Chondrocyte (in vitro differentiated cells): ENCODE results near the gene ASCC3. TPM values are rescaled to one million over a fixed set of nuclear protein-coding genes. Genes with fewer than 3 reads are reported as not detected.

Experiments
- DNase-seq: peaks from one replicate; pipeline ENCODE4 v3.0.0; 2021; ENCODE audit warnings: mixed read lengths, low spot score
- H3K27ac Mint-ChIP-seq: one replicate; pipeline ENCODE4 v1.8.0; 2021; ENCODE audit warnings: mild to moderate bottlenecking, moderate library complexity, mixed read lengths; ENCODE audit not compliant: unreplicated experiment
- H3K27me3 Mint-ChIP-seq: 2 replicates; pipeline ENCODE4 v1.8.0; 2021; ENCODE audit warnings: low read depth, mixed read lengths
- H3K36me3 Mint-ChIP-seq: 2 replicates; pipeline ENCODE4 v1.8.0; 2021; ENCODE audit warnings: low read depth, mixed read lengths
- H3K4me1 Mint-ChIP-seq: 2 replicates; pipeline ENCODE4 v1.8.0; 2021; ENCODE audit warnings: low read depth, mild to moderate bottlenecking, mixed read lengths
- H3K4me3 Mint-ChIP-seq: one replicate; pipeline ENCODE4 v1.8.0; 2021; ENCODE audit warnings: mild to moderate bottlenecking, moderate library complexity, mixed read lengths; ENCODE audit not compliant: unreplicated experiment
- H3K9me3 Mint-ChIP-seq: 2 replicates; pipeline ENCODE4 v1.8.0; 2021; ENCODE audit warnings: low read depth, mixed read lengths
- total RNA-seq: library from RNA; stranded (reverse); gene quantifications from 3 replicates; pipeline ENCODE4 v1.2.1, GENCODE V29; 2021
- TF ChIP-seq, protein P1 (sequence below): fragments of 200-600 bp; sonication (generic); IDR thresholded peaks from 2 replicates; pipeline ENCODE4 v1.5.0; 2021; ENCODE audit warnings: antibody characterized with exemption, mild to moderate bottlenecking, moderate library complexity

ASCC3 gene
- total RNA-seq, 1 donor from 2014 or later = 54.3 TPM

DNA sequence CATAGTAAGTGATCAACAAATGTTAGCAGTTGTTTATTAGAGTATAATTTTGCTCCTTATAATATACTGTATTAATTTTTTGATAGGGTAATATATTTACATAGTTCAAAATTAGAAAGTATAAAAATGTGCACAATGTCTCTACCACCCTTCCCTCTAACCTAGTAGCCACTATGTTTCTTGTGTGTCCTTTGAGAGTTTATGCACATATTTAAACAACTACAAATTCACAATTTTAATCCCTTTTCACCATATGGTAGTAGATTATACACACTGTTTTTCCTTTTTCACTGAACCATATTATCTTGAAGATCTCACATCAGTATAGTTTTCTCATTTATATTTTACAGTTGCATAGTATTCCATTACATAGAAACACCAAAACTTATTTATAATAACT is 194.9 kb downstream of the ASCC3 start:
- H3K36me3 Mint-ChIP-seq = peaks cover 2% of the 10 kb centered on the region
- H3K27ac Mint-ChIP-seq = no peak overlapping the region
- H3K27me3 Mint-ChIP-seq = no peaks in the 10 kb centered on the region
- no peak for DNase-seq
- no peak overlapping the region for H3K4me3 Mint-ChIP-seq
- no peaks in the 10 kb centered on the region for H3K9me3 Mint-ChIP-seq
- H3K4me1 Mint-ChIP-seq = peaks cover 31% of the 10 kb centered on the region
- TF ChIP-seq, protein P1, sequence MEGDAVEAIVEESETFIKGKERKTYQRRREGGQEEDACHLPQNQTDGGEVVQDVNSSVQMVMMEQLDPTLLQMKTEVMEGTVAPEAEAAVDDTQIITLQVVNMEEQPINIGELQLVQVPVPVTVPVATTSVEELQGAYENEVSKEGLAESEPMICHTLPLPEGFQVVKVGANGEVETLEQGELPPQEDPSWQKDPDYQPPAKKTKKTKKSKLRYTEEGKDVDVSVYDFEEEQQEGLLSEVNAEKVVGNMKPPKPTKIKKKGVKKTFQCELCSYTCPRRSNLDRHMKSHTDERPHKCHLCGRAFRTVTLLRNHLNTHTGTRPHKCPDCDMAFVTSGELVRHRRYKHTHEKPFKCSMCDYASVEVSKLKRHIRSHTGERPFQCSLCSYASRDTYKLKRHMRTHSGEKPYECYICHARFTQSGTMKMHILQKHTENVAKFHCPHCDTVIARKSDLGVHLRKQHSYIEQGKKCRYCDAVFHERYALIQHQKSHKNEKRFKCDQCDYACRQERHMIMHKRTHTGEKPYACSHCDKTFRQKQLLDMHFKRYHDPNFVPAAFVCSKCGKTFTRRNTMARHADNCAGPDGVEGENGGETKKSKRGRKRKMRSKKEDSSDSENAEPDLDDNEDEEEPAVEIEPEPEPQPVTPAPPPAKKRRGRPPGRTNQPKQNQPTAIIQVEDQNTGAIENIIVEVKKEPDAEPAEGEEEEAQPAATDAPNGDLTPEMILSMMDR = no peak

DNA sequence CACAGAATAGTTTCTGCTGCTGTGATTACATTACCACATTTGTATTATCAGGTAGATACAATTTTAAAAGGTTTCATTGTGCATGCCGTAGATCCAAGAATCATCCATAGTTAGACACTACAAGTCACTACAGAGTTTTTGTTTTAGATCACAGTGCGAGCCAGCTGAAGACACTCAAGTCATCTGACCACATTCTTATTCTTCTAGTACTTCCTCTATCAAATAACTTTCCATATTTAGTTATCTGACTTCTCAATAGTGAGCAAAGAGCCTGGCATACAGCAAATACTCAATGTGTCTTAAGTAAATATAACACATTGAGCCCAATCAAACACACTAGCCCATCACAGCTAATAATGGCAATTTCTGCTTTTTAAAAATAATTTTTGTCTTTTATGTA is 195.4 kb downstream of the ASCC3 start:
- no peak overlapping the region for H3K4me3 Mint-ChIP-seq
- no peak for DNase-seq
- H3K9me3 Mint-ChIP-seq = no peaks in the 10 kb centered on the region
- H3K36me3 Mint-ChIP-seq = peaks cover 2% of the 10 kb centered on the region
- peaks cover 31% of the 10 kb centered on the region for H3K4me1 Mint-ChIP-seq
- no peaks in the 10 kb centered on the region for H3K27me3 Mint-ChIP-seq
- peak overlapping the region; percentile 15 for H3K27ac Mint-ChIP-seq
- TF ChIP-seq, protein P1 = no peak

DNA sequence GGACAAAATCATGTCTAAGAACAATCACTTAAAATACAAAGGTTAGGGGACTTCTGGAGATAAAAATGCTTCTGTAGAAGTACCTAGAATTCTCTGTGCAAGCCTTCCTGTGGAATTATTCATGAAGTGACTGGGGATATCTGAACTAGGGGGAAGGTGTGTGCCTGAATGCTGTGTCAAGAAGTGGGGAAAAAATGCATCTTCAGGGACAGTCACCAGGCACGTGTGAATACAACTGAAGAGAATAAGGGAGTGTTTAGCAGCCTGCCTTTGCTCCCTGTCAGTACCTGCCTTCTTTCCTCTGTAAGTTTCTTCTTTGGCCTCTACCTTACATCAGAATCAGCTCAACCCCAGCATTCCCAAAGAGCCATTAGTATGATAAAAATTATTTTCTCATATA is 201.0 kb downstream of the ASCC3 start:
- no peak overlapping the region for H3K4me3 Mint-ChIP-seq
- no peaks in the 10 kb centered on the region for H3K36me3 Mint-ChIP-seq
- no peaks in the 10 kb centered on the region for H3K27me3 Mint-ChIP-seq
- DNase-seq = no peak
- H3K27ac Mint-ChIP-seq = no peak overlapping the region
- H3K9me3 Mint-ChIP-seq = no peaks in the 10 kb centered on the region
- peaks cover 20% of the 10 kb centered on the region for H3K4me1 Mint-ChIP-seq
- TF ChIP-seq, protein P1 = no peak

DNA sequence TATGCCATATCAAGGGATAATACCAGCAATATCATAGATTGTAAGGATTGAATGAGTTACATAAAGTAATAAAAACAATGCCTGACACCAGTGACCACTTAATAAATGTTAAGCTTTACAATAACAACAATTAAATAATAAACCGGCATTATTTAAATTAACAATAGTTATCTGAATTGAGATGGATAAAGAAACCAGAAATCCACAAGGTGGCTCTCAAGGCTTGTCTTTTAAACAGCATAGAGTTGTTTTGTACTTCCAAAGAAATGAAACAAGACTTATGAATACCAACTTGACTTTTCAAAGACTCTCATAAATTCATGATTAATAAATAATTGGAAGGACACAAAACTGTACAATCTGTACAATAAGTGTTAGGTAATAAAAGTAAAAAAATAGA is 203.1 kb downstream of the ASCC3 start:
- TF ChIP-seq, protein P1 = peak; percentile 77
- Mint-ChIP-seq H3K27me3 (no peaks in the 10 kb centered on the region), H3K9me3 (no peaks in the 10 kb centered on the region), H3K36me3 (no peaks in the 10 kb centered on the region), H3K27ac (no peak overlapping the region), H3K4me3 (no peak overlapping the region), H3K4me1 (peaks cover 7% of the 10 kb centered on the region)
- no peak for DNase-seq

DNA sequence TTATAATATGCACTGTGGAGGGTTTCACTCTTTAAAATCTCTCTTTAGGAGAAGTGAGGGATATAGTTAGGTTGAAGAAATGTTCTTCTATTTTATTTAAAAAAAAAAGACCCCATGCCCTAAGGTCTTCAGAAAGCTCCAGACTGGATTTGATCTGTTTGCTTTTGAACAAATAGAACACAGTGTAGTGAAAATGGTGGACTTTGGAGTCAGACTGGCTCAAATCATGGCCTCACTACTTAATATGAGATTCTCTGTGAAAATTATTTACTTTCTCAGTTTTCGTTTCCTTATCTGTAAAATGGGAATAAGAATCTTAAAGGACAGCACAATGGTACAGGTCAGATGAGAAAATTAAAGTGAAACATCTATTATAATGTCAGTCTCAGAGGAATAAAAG is 203.9 kb downstream of the ASCC3 start:
- TF ChIP-seq, protein P1 = no peak
- no peaks in the 10 kb centered on the region for H3K27me3 Mint-ChIP-seq
- no peak for DNase-seq
- H3K4me3 Mint-ChIP-seq = no peak overlapping the region
- H3K9me3 Mint-ChIP-seq = no peaks in the 10 kb centered on the region
- no peak overlapping the region for H3K27ac Mint-ChIP-seq
- no peaks in the 10 kb centered on the region for H3K36me3 Mint-ChIP-seq
- no peaks in the 10 kb centered on the region for H3K4me1 Mint-ChIP-seq
